Pancreas (tissue), 10 donors: ENCODE measurements around the gene BBX. TPM values are rescaled to one million over a fixed set of nuclear protein-coding genes. Genes with fewer than 3 reads are reported as not detected.
A peak's percentile ranks its signal among the peaks of the same experiment; 100 is the strongest.

ENCODE experiments used
- ATAC-seq, 4 donors: fragments of 200-7000 bp; cut with Tn5 transposase; one replicate each; pipeline versions ENCODE4 v1.8.0 to v1.9.1; 2020; ENCODE audit warnings: mild to moderate bottlenecking in 4 of 4, moderate library complexity in 4 of 4
- DNase-seq, 6 donors: peaks; one replicate each; pipeline ENCODE4 v3.0.0-alpha.2; 2020
- FAIRE-seq: peaks from 2 replicates; lab custom pipeline; 2012; peaks lifted over from hg19 to GRCh38; lab: Jason Lieb, UNC
- H3K27ac ChIP-seq, 4 donors: fragments of 200-600 bp; sonication (generic); 1 replicate in 3 of 4; 2 replicates in 1 of 4; pipeline versions ENCODE4 v1.5.0 to v1.8.0; 2020
- H3K27me3 ChIP-seq, 4 donors: fragments of 200-600 bp; one replicate each; pipeline ENCODE4 v1.8.0; 2021
- H3K36me3 ChIP-seq, 3 donors: fragments of 200-600 bp; sonication (generic) in 1 of 3; one replicate each; pipeline versions ENCODE4 v1.5.0 to v1.8.0; 2020 to 2021
- H3K4me1 ChIP-seq, 3 donors: fragments of 200-600 bp; one replicate each; pipeline ENCODE4 v1.8.0; 2021
- H3K4me3 ChIP-seq, 4 donors: fragments of 200-600 bp; sonication (generic) in 2 of 4; one replicate each; pipeline versions ENCODE4 v1.5.0 to v1.8.0; 2020 to 2021
- H3K9me3 ChIP-seq, 4 donors: fragments of 200-600 bp; one replicate each; pipeline ENCODE4 v1.8.0; 2021
- CTCF ChIP-seq, 4 donors: fragments of 200-600 bp; sonication (generic) in 3 of 4; IDR thresholded peaks; one replicate each; pipeline versions ENCODE4 v1.5.0 to v1.8.0; 2021; ENCODE audit warnings: antibody characterized with exemption in 4 of 4
- WGBS, 2 donors: extraction: QIAGEN DNeasy Blood & Tissue Kit; methylation state at CpG; one replicate each; pipeline ENCODE4 v1.1.7; 2013; 5-methylcytosine and 5-hydroxymethylcytosine counted together
- intact Hi-C, 3 donors: fragments of 100-400 bp; cut with DNase I; formaldehyde crosslinking; loops; one replicate each; pipeline versions ENCODE4 v1.11.1 to v1.14.2; 2022
- polyA plus RNA-seq, 2 donors: library from polyadenylated mRNA; stranded (reverse); fragments of 200-250 nt; gene quantifications; one replicate each; pipeline ENCODE4 v1.2.3, GENCODE V29; 2013
- total RNA-seq, 6 donors: library from RNA; stranded (reverse); fragmentation: NEBNext Ultra II Directional in 4 of 6; extraction: Animal tissue kit (Norgen Biotek cat#: 25700) in 4 of 6; gene quantifications; one replicate each; pipeline versions ENCODE4 v1.2.1 to v1.2.4, GENCODE V29; 2021 to 2023
- donor health status: healthy with polysubstance abuse.
- donor health status: DM: no; HTN: no; CAD: no; lungs with moderate emphysema.
- donor health status: DM: no; HTN: no; CAD: no.
- donor health status: control.
- donor health status: control.
- donor health status: Bipolar disorder and iron deficiency.
- donor health status: DM: yes; HTN: yes; CAD: no.
- donor health status: DM: no; HTN: no; CAD: no.
- donor health status: DM: no; HTN: no; CAD: no.
- donor health status: DM: yes; HTN: yes; CAD: no.

BBX gene
- total and polyA plus RNA-seq, 8 donors = 3.9 to 43.8 (median 19.8) TPM

GRCh38 chr3:107643038-107643883, 120.5 kb downstream of the BBX start:
- intact Hi-C loops = no loop called here
- H3K4me3 ChIP-seq = no peak overlapping the region
- no peaks in the 10 kb centered on the region for H3K4me1 ChIP-seq
- no peak overlapping the region for H3K27ac ChIP-seq
- H3K9me3 ChIP-seq = no peaks in the 10 kb centered on the region
- WGBS, 2 donors = 87 to 88% methylated on average over 6 of the region's 6 CpGs
- TF ChIP-seq CTCF (IDR thresholded peaks at IDR 0.05) = no peak
- no peaks in the 10 kb centered on the region for H3K36me3 ChIP-seq
- no peak for DNase-seq
- no peak for FAIRE-seq
- ATAC-seq = peak in 1 of 4 donors; percentile 46
- no peaks in the 10 kb centered on the region for H3K27me3 ChIP-seq

GRCh38 chr3:107644631-107645030, 121.9 kb downstream of the BBX start:
- FAIRE-seq (no peak), DNase-seq (no peak), ATAC-seq (no peak)
- H3K4me1 ChIP-seq = no peaks in the 10 kb centered on the region
- H3K9me3 ChIP-seq = no peaks in the 10 kb centered on the region
- TF ChIP-seq CTCF (IDR thresholded peaks at IDR 0.05) = no peak
- no peak overlapping the region for H3K4me3 ChIP-seq
- no peak overlapping the region for H3K27ac ChIP-seq
- no peaks in the 10 kb centered on the region for H3K36me3 ChIP-seq
- 89 to 91% methylated on average over 3 of the region's 3 CpGs for WGBS, 2 donors
- intact Hi-C loops = no loop called here
- no peaks in the 10 kb centered on the region for H3K27me3 ChIP-seq

- FAIRE-seq (no peak), ATAC-seq (no peak), DNase-seq (no peak)
- H3K4me3 ChIP-seq = no peak overlapping the region
- no peaks in the 10 kb centered on the region for H3K27me3 ChIP-seq
- H3K27ac ChIP-seq = no peak overlapping the region
- intact Hi-C loops = no loop called here
- no peak for TF ChIP-seq CTCF (IDR thresholded peaks at IDR 0.05)
- no peaks in the 10 kb centered on the region for H3K9me3 ChIP-seq
- H3K36me3 ChIP-seq = no peaks in the 10 kb centered on the region
- H3K4me1 ChIP-seq = peaks cover 0 to 6% (median 0%) of the 10 kb centered on the region in 3 donors
- 93% methylated on average over 3 of the region's 3 CpGs for WGBS, 2 donors
These were observed 128.0 kb downstream of the BBX start for GRCh38 chr3:107650788-107651187.

GRCh38 chr3:107651782-107652181, 129.0 kb downstream of the BBX start:
- Histone ChIP-seq H3K4me1 (peaks cover 0 to 6% (median 0%) of the 10 kb centered on the region in 3 donors), H3K36me3 (no peaks in the 10 kb centered on the region), H3K27ac (no peak overlapping the region), H3K4me3 (no peak overlapping the region), H3K27me3 (no peaks in the 10 kb centered on the region), H3K9me3 (no peaks in the 10 kb centered on the region)
- ATAC-seq (no peak), DNase-seq (no peak), FAIRE-seq (no peak)
- TF ChIP-seq CTCF (IDR thresholded peaks at IDR 0.05) = no peak
- intact Hi-C loops = no loop called here

- FAIRE-seq (no peak), ATAC-seq (no peak), DNase-seq (no peak)
- Histone ChIP-seq H3K36me3 (no peaks in the 10 kb centered on the region), H3K4me3 (no peak overlapping the region), H3K4me1 (peaks cover 0 to 6% (median 0%) of the 10 kb centered on the region in 3 donors), H3K27me3 (no peaks in the 10 kb centered on the region), H3K27ac (no peak overlapping the region), H3K9me3 (no peaks in the 10 kb centered on the region)
- intact Hi-C loops = no loop called here
- no peak for TF ChIP-seq CTCF (IDR thresholded peaks at IDR 0.05)
- 97 to 99% methylated on average over 1 of the region's 1 CpG for WGBS, 2 donors
These were observed 131.5 kb downstream of the BBX start for GRCh38 chr3:107654218-107654617.
